Measurements from ENCODE around the gene PHYHIPL.
"Not testable (repeated sequence)": the region's sequence is repeated elsewhere in the genome, so short reads cannot be mapped to it uniquely, and the experiment has no call there.

PHYHIPL gene

DNA sequence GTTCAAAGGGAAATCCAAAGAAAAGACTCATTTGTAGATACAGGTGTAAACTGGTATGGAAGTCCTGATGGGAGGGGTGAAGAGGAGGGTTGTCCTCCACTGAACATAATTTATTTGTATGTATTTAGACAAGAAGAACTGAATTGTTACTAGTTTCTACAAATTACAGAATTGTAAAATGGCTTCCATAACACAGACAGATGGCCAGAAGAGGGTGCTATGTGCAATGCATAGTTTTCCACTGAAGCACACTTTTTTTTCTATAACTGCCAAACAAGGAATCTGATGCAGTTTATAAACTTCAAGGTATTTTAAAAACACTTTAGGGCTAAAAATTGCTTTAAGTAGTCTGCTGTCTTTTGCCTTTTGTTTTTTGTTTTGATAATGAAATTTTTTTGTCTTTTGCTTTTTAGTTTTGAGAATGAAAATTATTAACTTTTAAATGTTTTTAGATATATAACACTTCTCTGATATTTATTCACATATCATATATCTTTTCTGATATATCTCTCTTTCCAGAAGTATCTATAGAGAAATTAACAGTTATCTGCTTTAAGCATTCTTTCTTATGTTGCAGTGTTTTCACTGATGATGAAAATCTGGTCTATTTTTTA lies 58.5 kb downstream of the PHYHIPL start:
- peak; percentile 27 for DNase-seq (ENCODE audit: extremely low read depth, low read depth)

DNA sequence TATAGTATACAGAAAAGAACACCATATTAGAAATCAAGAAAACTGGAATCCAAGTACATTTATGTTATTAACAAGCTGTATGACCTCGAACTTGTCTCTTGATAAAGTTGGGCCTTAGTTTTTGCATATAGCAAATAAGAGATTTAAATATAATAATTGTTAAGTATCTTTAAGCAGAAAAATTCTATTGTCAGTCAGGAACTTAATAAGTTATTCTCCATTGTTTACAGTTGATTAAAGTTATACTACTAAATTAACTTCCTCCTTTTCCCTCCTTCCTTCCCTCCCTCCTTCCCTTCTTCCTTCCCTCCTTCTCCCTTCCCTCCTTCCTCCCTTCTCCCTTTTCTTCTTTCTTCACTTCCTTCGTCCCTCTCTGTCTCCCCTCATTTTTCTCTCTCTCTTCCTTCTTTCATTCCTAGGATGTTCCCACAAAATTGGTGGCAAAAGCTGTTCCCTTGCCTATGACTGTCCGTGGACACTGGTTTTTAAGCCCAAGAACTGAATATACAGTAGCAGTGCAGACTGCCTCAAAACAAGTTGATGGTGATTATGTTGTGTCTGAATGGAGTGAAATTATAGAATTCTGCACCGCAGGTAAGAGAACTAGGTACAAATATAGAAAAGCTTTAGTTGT lies 59.7 kb downstream of the PHYHIPL start:
- H3K4me3 ChIP-seq (replicated peaks; ENCODE audit: low read depth, low read length) = no peak overlapping the region
- TF ChIP-seq, protein P1, sequence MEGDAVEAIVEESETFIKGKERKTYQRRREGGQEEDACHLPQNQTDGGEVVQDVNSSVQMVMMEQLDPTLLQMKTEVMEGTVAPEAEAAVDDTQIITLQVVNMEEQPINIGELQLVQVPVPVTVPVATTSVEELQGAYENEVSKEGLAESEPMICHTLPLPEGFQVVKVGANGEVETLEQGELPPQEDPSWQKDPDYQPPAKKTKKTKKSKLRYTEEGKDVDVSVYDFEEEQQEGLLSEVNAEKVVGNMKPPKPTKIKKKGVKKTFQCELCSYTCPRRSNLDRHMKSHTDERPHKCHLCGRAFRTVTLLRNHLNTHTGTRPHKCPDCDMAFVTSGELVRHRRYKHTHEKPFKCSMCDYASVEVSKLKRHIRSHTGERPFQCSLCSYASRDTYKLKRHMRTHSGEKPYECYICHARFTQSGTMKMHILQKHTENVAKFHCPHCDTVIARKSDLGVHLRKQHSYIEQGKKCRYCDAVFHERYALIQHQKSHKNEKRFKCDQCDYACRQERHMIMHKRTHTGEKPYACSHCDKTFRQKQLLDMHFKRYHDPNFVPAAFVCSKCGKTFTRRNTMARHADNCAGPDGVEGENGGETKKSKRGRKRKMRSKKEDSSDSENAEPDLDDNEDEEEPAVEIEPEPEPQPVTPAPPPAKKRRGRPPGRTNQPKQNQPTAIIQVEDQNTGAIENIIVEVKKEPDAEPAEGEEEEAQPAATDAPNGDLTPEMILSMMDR (IDR thresholded peaks at IDR 0.05; ENCODE audit: low read depth, low read length, missing control alignments) = no peak

More for the DNA sequence above, 58.5 kb downstream of the PHYHIPL start:
- no peak overlapping the region for H3K4me3 ChIP-seq (replicated peaks; ENCODE audit: low read depth, low read length)
- TF ChIP-seq, protein P1 (IDR thresholded peaks at IDR 0.05; ENCODE audit: low read depth, low read length, missing control alignments) = peak; percentile 63

DNA sequence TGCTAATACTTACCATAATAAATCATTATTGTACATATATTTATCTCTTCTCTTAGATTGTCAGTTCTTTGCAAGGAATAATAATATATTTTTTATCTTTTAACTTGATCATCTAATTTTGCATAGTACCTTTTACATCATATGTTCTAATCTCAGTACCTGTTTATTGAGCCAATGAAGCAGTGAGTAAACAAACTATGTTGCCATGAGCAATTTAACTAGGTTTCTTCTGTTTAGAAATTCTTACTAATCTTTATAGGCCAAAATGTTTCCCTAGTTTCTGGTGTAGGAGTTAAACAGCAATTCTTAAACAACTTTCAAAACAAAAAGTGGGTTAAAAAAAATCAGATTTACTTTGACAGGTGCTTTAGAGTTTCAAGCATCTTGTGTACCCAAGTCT lies 61.3 kb downstream of the PHYHIPL start:
- TF ChIP-seq, protein P1 (IDR thresholded peaks at IDR 0.05; ENCODE audit: low read depth, low read length, missing control alignments) = no peak
- DNase-seq (ENCODE audit: extremely low read depth, low read depth) = no peak
- no peak overlapping the region for H3K4me3 ChIP-seq (replicated peaks; ENCODE audit: low read depth, low read length)

More for the DNA sequence above, 59.7 kb downstream of the PHYHIPL start:
- DNase-seq (ENCODE audit: extremely low read depth, low read depth) = no peak

DNA sequence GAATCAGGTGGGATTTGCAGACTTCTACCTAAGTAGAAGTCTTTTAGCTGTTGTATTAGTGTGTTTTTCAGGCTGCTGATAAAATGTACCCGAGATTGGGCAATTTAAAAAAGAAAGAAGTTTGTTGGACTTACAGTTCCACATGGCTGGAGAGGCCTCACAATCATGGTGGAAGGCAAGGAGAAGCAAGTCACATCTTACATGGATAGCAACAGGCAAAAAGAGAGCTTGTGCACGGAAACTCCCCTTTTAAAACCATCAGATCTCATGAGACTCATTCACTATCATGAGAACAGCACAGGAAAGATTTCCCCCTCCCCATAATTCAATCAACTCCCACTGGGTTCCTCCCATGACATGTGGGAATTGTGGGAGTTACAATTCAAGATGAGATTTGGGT lies 62.7 kb downstream of the PHYHIPL start:
- not testable (repeated sequence) for H3K4me3 ChIP-seq (replicated peaks; ENCODE audit: low read depth, low read length); DNase-seq (ENCODE audit: extremely low read depth, low read depth)

DNA sequence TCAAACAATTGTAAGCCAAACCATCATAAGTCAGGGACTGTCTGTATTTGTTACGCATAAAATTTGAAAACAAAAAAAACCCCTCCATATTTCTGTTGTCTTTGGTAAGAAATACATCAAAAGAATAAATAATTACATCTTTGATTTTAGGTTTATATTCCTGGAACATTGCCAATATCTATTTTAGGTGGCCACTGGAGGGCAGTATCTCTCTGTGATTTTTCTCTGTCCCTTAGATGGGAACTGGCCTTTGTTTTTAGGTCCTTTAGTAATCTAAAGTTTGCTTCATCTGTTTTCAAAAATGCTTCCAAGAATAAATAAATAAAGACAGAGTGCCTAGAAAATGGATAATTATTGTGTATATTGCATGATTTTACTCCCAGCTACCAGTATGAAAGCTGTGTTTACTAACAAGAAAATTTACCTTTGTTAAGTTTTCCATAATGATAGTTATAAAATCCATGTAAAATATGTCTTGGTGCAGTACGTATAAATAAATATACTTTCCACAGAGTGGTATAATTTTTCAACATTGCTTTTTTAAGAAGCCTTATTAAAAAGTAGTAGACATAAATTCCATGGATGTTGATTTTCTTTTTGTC lies 64.2 kb downstream of the PHYHIPL start:
- TF ChIP-seq, protein P1 (IDR thresholded peaks at IDR 0.05; ENCODE audit: low read depth, low read length, missing control alignments) = peak; percentile 29
- peak; percentile 24 for DNase-seq (ENCODE audit: extremely low read depth, low read depth)
- H3K4me3 ChIP-seq (replicated peaks; ENCODE audit: low read depth, low read length) = no peak overlapping the region

DNA sequence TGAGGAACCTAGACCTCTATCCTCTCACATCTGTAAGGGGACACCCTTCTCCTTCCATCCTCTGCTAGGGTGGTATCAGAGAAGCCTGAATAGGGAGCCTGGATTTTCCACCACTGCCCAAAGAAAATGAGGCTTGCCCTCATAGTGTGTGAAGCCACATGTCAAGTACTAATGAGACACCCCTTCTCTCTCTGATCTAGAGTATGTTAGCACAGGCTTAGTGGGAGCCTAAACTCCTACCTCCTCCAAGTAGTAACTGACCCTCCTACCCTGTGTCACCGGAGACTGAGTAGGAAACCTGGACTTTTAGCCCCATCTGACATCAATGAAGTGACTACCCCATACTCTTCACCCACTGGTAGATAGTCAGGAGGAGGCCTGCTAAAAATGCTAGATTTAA lies 65.6 kb downstream of the PHYHIPL start:
- TF ChIP-seq, protein P1 (IDR thresholded peaks at IDR 0.05; ENCODE audit: low read depth, low read length, missing control alignments) = no peak
- H3K4me3 ChIP-seq (replicated peaks; ENCODE audit: low read depth, low read length) = no peak overlapping the region
- no peak for DNase-seq (ENCODE audit: extremely low read depth, low read depth)

DNA sequence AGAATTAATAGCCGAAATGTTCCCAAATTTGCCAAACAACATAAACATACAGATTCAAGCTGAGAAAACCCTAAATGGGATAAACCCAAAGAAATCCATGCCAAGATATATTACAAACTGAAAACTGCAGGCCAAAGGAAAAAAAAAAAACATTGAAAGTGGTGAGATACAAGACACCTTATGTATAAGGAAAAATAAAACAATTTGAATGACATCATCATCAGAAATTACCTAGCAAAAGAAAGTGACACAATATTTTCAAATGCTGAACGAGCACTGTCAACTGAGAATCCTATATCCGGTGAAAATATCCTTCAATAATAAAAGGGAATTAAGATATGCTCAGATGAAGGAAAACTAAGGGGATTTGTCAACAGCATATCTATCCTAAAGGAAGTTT lies 66.5 kb downstream of the PHYHIPL start:
- DNase-seq (ENCODE audit: extremely low read depth, low read depth) = no peak

More for the DNA sequence above, 66.5 kb downstream of the PHYHIPL start:
- H3K4me3 ChIP-seq (replicated peaks; ENCODE audit: low read depth, low read length) = no peak overlapping the region
- TF ChIP-seq, protein P1 (IDR thresholded peaks at IDR 0.05; ENCODE audit: low read depth, low read length, missing control alignments) = no peak
